Endometrial microvascular endothelial cells (primary cell): ENCODE measurements around the gene COQ7. TPM values are rescaled to one million over a fixed set of nuclear protein-coding genes. Genes with fewer than 3 reads are reported as not detected.

Experiments used
- in situ Hi-C: cut with HindIII; loops from 2 replicates; pipeline ENCODE4 v1.10.0; 2017; ENCODE audit warnings: low sequenced_read_pairs, low pct_unique_long_range_greater_than_20kb; ENCODE audit errors: inconsistent ontology term
- total RNA-seq: library from RNA; depleted of rRNA; stranded (reverse); fragments of >200 nt; gene quantifications from one replicate; pipeline ENCODE4 v1.2.3, GENCODE V29; 2015; ENCODE audit errors: inconsistent ontology term

COQ7 gene
- 11.4 TPM for total RNA-seq

DNA sequence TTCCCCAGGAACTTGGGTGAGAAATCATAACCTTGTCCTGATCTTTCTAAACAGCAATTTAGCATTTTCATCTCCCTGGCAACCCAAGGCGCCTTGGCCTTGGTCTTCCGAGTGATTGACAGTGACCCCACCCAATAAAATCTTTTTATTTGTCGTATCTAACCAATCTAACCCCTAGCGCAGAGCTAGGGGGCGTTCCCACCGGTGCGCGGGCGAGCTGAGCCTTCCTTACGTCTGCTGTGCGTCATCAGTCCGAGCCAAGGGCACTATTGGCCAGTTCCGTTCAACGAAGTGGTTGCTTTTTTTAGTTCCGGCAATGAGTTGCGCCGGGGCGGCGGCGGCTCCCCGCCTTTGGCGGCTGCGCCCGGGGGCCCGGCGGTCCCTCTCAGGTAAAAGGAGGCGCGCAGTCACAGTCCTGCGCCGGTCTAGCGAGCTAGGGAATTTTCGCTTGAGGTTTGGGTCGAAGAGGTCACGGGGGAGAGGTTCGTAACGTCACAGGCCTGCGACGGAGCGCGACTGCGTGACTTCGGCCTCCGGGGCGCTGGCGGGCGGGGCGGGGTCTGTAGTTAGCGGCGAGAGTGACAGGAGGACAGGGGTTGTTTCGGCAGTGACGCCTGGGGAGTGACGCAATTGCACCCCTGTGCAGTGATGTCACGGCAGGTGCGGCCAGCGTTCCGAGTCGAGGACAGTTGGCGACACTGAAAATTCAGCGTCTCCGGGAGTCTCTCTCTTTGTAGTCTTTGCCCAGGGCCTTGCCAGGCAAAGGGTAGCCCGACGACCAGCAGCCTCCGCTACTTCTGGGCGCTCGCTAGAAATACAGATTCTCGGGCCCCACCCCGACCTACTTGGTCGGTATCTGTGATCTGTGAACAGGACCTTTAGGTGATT is at the start of gene COQ7:
Gene COQ7, plus strand, starts transcription at position 266 of the 888 bp plus-strand sequence. Its CDS starts 51 bp downstream, at position 317.
- in situ Hi-C loops: no loop called here

GRCh38 chr16:19020689-19021088 is 46.7 kb upstream of the COQ7 start:
- in situ Hi-C loops: no loop called here

- in situ Hi-C loops: no loop called here
Observed at GRCh38 chr16:19021747-19022146, 45.7 kb upstream of the COQ7 start.

- in situ Hi-C loops: no loop called here
Observed at GRCh38 chr16:19027416-19027815, 40.0 kb upstream of the COQ7 start.

- in situ Hi-C loops: no loop called here
Observed at GRCh38 chr16:19029980-19030379, 37.4 kb upstream of the COQ7 start.

DNA sequence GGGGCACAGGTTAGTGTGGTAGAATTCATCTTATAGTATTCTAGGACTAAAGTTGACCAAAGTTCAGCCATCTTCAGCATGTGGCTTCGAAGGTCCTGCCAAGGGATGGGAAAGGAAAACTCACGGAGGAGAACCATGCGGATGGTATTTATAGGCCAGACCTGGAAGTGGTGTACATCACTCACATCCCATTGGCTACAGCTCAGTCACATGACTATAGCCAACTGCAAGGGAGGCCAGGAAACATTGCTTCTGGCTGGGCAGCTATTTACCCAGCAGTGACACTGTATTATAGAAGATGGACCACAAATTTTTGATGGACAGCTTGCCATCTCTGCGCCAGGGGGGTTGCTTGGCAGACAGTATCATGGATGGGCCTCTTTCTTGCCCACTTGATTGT is 35.7 kb upstream of the COQ7 start:
- in situ Hi-C loops: no loop called here

- in situ Hi-C loops: no loop called here
Observed at GRCh38 chr16:19033761-19034160, 33.7 kb upstream of the COQ7 start.

DNA sequence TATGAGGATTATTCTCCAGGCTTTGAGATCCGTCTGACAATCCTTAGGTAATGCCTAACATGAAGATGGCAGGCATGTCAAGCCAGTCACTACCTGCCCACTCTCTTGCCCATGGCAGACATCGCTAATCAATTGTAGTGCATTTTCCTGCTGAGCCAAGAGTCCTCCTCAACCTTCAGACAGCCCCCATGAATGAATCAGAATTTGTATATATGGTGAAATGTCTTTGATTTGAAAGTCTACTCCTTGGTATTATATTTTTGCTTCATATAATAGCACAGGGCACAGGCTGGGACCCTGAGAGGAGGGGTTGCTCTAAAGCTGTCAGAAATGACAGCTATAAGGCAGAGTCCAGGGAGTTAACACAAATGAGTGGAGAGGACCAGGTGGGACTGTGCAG is 27.0 kb upstream of the COQ7 start:
- in situ Hi-C loops: no loop called here

GRCh38 chr16:19044769-19045168 is 22.6 kb upstream of the COQ7 start:
- in situ Hi-C loops: no loop called here

- in situ Hi-C loops: no loop called here
Observed at GRCh38 chr16:19046062-19046461, 21.4 kb upstream of the COQ7 start.

GRCh38 chr16:19062706-19063105 is 4.7 kb upstream of the COQ7 start:
- in situ Hi-C loops: no loop called here

DNA sequence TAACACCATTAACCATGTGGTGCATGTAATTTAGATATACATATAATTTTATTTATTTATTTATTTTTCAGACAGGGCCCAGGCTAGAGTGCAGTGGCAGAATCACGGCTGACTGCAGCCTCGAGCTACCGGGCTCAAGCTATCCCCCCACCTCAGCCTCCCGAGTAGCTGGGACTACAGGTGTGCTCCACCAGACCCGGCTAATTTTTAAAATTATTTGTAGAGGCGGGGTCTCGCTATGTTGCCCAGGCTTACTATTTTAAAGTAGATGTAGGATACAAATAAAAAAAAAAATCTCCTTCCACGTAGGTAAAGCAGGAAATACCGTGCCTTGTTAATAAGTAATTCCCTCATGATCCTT is 446 bp upstream of the COQ7 start:
- in situ Hi-C loops: no loop called here

GRCh38 chr16:19068237-19068815 is 912 bp downstream of the COQ7 start:
- in situ Hi-C loops: no loop called here

- in situ Hi-C loops: no loop called here
Observed at GRCh38 chr16:19071811-19072777, 4.7 kb downstream of the COQ7 start.

GRCh38 chr16:19073344-19073743 is 5.9 kb downstream of the COQ7 start:
- in situ Hi-C loops: no loop called here

DNA sequence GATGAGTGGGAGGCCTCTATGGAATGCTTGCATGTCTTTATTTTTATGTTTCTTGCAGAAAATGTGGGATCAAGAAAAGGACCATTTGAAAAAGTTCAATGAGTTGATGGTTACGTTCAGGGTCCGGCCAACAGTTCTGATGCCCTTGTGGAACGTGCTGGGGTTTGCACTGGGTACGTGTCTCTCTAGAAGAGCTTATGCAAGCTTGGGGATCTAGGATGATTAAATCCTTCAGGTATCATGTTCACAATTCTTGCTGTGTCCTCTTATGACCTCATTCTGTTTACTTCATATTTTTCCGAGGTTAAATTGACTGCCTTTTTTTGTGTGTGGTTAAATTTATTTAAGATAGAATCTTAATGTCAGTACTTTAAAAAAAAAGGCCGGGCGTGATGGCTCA is 6.4 kb downstream of the COQ7 start:
- in situ Hi-C loops: no loop called here

- in situ Hi-C loops: no loop called here
Observed at GRCh38 chr16:19075511-19075910, 8.1 kb downstream of the COQ7 start.

DNA sequence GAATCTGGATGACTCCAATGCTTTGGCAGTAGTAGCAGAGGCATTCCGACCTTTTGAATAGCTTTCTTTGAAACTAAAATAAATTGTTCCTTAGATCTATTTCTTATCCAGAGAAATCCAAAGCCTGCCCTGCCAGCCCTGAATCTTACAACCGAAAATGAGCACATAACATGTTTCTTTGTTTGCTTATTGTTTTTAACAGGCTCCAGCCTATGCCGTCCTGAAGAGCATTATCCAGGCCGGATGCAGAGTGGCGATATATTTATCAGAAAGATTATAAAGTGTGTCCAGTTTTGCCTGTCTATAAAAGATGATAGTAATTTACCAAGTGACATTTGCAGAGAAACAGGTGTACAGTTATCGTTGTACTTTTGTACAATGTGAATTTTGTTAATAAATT is 10.5 kb downstream of the COQ7 start:
- in situ Hi-C loops: no loop called here

DNA sequence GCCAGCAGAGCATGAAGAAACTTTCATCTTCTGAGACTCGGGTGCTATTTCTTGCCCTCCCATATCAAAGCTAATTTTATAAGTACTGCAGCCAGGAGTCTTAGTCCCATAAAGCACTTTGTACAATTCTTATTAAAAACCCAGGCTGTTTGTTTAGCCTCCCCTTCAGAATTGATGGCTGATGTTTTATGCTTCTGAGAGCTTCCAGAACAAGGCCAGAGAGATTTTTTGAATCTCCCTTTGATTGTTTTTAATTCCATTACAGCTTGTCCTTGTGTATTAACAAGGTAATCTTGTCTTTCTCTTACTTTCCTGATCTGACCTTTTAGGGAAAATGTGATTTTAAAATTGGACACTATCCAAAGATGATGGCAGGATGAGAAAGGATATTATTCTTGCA is 16.3 kb downstream of the COQ7 start:
- in situ Hi-C loops: no loop called here
